ENCODE data around the gene ZNF777.

ZNF777 gene

DNA sequence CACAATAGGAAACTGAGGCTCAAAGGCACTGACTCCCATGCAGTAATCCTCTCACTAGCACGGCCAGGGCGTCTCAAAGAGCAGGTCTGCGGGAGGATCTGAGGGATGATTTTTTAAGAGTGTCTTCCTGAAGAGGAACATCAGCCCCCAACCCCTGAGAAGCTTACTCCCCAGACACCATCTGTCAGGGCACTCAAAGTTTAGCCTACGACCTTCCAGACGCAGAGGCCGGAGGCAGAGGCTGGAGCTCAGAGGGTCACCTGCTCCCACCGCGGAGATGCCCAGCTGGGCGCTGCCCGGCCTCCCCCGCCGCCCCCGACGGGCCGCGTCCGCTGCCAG lies 1.7 kb downstream of the ZNF777 start:
- H4K5ac ChIP-seq (ENCODE audit: low read length) = no peak overlapping the region
- no peaks in the 10 kb centered on the region for H3K27me3 ChIP-seq (ENCODE audit: insufficient read depth, low read length, poor library complexity)
- no peak overlapping the region for H4K8ac ChIP-seq (ENCODE audit: low read depth, low read length)
- no peak overlapping the region for H3K9ac ChIP-seq (ENCODE audit: low read length)
- no peaks in the 10 kb centered on the region for H3K79me1 ChIP-seq (ENCODE audit: low read length)
- no peak overlapping the region for H3K4me3 ChIP-seq (ENCODE audit: low read length)
- H3K4me1 ChIP-seq (ENCODE audit: control insufficient read depth, low read depth, low read length) = no peaks in the 10 kb centered on the region
- H2BK120ac ChIP-seq (ENCODE audit: low read depth, low read length) = no peak overlapping the region
- H3K4me2 ChIP-seq (ENCODE audit: low read length) = no peak overlapping the region
- H3K18ac ChIP-seq (ENCODE audit: low read length) = no peak overlapping the region
- no peaks in the 10 kb centered on the region for H3K36me3 ChIP-seq (ENCODE audit: control insufficient read depth, insufficient read depth, low read length)
- H3K27ac ChIP-seq (ENCODE audit: low read depth, low read length) = no peak overlapping the region
- H2BK5ac ChIP-seq (ENCODE audit: low read length) = no peak overlapping the region
- no peaks in the 10 kb centered on the region for H3K79me2 ChIP-seq (ENCODE audit: control insufficient read depth, insufficient read depth, low read length)
- peak overlapping the region; percentile 47 for H3K56ac ChIP-seq (ENCODE audit: low read length)
- no peak overlapping the region for H2AK5ac ChIP-seq (ENCODE audit: low read length)
- WGBS (ENCODE audit: extremely low coverage, insufficient coverage, low lambda C conversion rate) = no CpG with 5 or more reads among the region's 17 CpGs
- H3K23ac ChIP-seq (ENCODE audit: low read length) = no peak overlapping the region
- H2BK15ac ChIP-seq (replicated peaks; ENCODE audit: low read depth) = no peak overlapping the region
- H3K4ac ChIP-seq (ENCODE audit: low read depth, low read length) = no peak overlapping the region
- DNase-seq = no peak

DNA sequence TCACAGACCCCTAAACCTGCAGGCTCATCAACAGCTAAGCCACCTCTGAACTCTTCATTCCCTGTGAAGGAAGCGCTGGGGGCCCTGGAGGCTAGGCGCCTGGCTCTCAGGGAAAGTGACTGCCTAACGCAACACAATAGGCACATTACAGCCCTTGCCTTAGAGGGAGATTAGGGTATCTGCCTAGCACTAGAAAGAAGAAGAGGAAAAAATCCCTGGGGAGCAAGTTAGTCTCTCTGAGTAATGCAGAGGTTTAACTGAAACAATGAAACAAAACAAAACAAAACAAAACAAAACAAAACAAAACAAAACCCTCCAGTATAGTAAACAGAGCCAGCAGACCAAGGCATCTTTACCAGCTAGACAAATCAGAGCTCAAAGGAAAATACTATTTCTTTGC lies 2.6 kb downstream of the ZNF777 start:
- Histone ChIP-seq H4K5ac (ENCODE audit: low read length) (no peak overlapping the region), H3K4ac (ENCODE audit: low read depth, low read length) (no peak overlapping the region), H3K4me1 (ENCODE audit: control insufficient read depth, low read depth, low read length) (no peaks in the 10 kb centered on the region), H3K9ac (ENCODE audit: low read length) (no peak overlapping the region), H4K8ac (ENCODE audit: low read depth, low read length) (no peak overlapping the region), H3K23ac (ENCODE audit: low read length) (no peak overlapping the region), H2BK5ac (ENCODE audit: low read length) (no peak overlapping the region), H2BK120ac (ENCODE audit: low read depth, low read length) (no peak overlapping the region), H3K18ac (ENCODE audit: low read length) (no peak overlapping the region), H2BK15ac (replicated peaks; ENCODE audit: low read depth) (no peak overlapping the region), H3K4me2 (ENCODE audit: low read length) (no peak overlapping the region), H3K27me3 (ENCODE audit: insufficient read depth, low read length, poor library complexity) (no peaks in the 10 kb centered on the region), H3K36me3 (ENCODE audit: control insufficient read depth, insufficient read depth, low read length) (no peaks in the 10 kb centered on the region), H3K79me2 (ENCODE audit: control insufficient read depth, insufficient read depth, low read length) (no peaks in the 10 kb centered on the region), H3K27ac (ENCODE audit: low read depth, low read length) (no peak overlapping the region), H3K4me3 (ENCODE audit: low read length) (no peak overlapping the region), H2AK5ac (ENCODE audit: low read length) (no peak overlapping the region), H3K79me1 (ENCODE audit: low read length) (no peaks in the 10 kb centered on the region), H3K56ac (ENCODE audit: low read length) (no peak overlapping the region)
- peak; percentile 26 for DNase-seq
- no CpG with 5 or more reads among the region's 3 CpGs for WGBS (ENCODE audit: extremely low coverage, insufficient coverage, low lambda C conversion rate)

DNA sequence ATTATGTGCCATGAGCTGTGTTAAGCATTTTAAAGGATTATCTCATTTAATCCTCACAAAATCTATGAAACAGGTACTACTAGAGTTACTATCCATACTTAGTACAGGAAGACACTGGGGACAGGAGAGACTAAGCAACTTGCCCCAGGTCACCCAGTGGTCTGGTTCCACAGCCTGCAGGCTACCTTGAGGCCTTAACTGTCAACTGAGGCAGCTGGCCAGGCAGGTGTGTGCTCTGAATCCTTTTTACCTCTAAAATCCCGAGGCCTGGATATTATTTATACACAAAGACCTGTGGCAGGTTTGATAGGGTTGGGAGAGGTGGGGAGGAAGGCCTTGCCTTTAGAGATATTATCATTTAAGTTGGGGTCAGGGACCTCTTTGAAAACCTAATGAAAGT lies 3.1 kb downstream of the ZNF777 start:
- no peak overlapping the region for H2BK15ac ChIP-seq (replicated peaks; ENCODE audit: low read depth)
- H4K8ac ChIP-seq (ENCODE audit: low read depth, low read length) = no peak overlapping the region
- H3K18ac ChIP-seq (ENCODE audit: low read length) = no peak overlapping the region
- no peak overlapping the region for H2BK5ac ChIP-seq (ENCODE audit: low read length)
- H3K4me2 ChIP-seq (ENCODE audit: low read length) = no peak overlapping the region
- H2AK5ac ChIP-seq (ENCODE audit: low read length) = no peak overlapping the region
- no peak overlapping the region for H3K27ac ChIP-seq (ENCODE audit: low read depth, low read length)
- no peaks in the 10 kb centered on the region for H3K4me1 ChIP-seq (ENCODE audit: control insufficient read depth, low read depth, low read length)
- H2BK120ac ChIP-seq (ENCODE audit: low read depth, low read length) = no peak overlapping the region
- no peaks in the 10 kb centered on the region for H3K79me2 ChIP-seq (ENCODE audit: control insufficient read depth, insufficient read depth, low read length)
- no peaks in the 10 kb centered on the region for H3K36me3 ChIP-seq (ENCODE audit: control insufficient read depth, insufficient read depth, low read length)
- no peak overlapping the region for H3K4ac ChIP-seq (ENCODE audit: low read depth, low read length)
- no peaks in the 10 kb centered on the region for H3K79me1 ChIP-seq (ENCODE audit: low read length)
- H3K56ac ChIP-seq (ENCODE audit: low read length) = no peak overlapping the region
- H3K23ac ChIP-seq (ENCODE audit: low read length) = no peak overlapping the region
- DNase-seq = no peak
- H3K27me3 ChIP-seq (ENCODE audit: insufficient read depth, low read length, poor library complexity) = no peaks in the 10 kb centered on the region
- H4K5ac ChIP-seq (ENCODE audit: low read length) = no peak overlapping the region
- no peak overlapping the region for H3K9ac ChIP-seq (ENCODE audit: low read length)
- no peak overlapping the region for H3K4me3 ChIP-seq (ENCODE audit: low read length)
- WGBS (ENCODE audit: extremely low coverage, insufficient coverage, low lambda C conversion rate) = no CpG with 5 or more reads among the region's 1 CpG

DNA sequence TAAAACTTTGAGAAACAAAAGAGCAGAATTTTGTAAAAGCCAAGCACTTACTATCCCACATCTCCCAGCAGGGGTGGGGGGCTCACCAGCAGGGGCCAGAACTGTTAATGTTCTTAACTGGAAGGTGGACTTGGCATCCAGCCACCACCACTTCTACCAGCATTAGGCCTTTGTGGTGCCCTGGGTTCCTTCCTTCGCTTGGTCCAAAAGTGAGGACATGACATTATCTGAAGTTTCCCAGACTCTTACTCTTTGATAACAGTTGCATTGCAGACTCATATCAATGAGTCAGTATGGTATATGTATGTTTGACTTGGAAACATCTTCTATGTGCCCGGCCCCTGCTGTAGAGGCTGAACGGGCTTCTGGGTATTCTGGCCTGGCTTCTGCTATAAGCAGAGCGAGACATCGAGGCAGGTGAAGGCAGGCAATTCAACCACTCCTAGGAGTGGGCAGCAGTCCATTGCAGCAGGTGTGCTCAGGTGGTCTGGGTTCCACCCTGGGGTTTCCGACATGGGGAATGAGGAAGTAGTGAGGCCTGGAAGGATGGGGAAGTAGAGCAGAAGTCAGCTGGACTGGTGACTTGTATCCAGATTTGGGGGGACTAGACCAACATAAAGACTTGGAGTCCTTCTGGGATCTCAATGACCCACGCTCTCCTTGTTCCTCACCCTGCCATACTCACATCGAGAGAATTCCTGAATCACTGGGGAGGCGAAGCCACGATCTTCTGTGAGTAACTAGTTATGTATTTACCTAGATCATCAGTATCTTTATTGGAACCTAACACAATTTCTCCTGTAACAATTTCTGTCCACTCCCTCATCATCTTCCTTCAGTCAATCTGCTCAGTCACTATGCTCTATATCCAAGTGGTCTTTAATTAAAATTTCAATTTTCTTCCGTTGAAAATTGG lies 4.1 kb downstream of the ZNF777 start:
- Histone ChIP-seq H4K5ac (ENCODE audit: low read length) (no peak overlapping the region), H3K9ac (ENCODE audit: low read length) (no peak overlapping the region), H3K4me3 (ENCODE audit: low read length) (no peak overlapping the region), H3K18ac (ENCODE audit: low read length) (no peak overlapping the region), H2BK15ac (replicated peaks; ENCODE audit: low read depth) (no peak overlapping the region), H4K8ac (ENCODE audit: low read depth, low read length) (no peak overlapping the region), H3K56ac (ENCODE audit: low read length) (no peak overlapping the region), H3K27ac (ENCODE audit: low read depth, low read length) (no peak overlapping the region), H2BK5ac (ENCODE audit: low read length) (no peak overlapping the region), H3K36me3 (ENCODE audit: control insufficient read depth, insufficient read depth, low read length) (no peaks in the 10 kb centered on the region), H3K23ac (ENCODE audit: low read length) (no peak overlapping the region), H2BK120ac (ENCODE audit: low read depth, low read length) (no peak overlapping the region), H3K79me1 (ENCODE audit: low read length) (no peaks in the 10 kb centered on the region), H3K4me2 (ENCODE audit: low read length) (no peak overlapping the region), H3K27me3 (ENCODE audit: insufficient read depth, low read length, poor library complexity) (no peaks in the 10 kb centered on the region), H2AK5ac (ENCODE audit: low read length) (no peak overlapping the region), H3K4me1 (ENCODE audit: control insufficient read depth, low read depth, low read length) (no peaks in the 10 kb centered on the region), H3K4ac (ENCODE audit: low read depth, low read length) (no peak overlapping the region), H3K79me2 (ENCODE audit: control insufficient read depth, insufficient read depth, low read length) (no peaks in the 10 kb centered on the region)
- no peak for DNase-seq
- WGBS (ENCODE audit: extremely low coverage, insufficient coverage, low lambda C conversion rate) = no CpG with 5 or more reads among the region's 11 CpGs

DNA sequence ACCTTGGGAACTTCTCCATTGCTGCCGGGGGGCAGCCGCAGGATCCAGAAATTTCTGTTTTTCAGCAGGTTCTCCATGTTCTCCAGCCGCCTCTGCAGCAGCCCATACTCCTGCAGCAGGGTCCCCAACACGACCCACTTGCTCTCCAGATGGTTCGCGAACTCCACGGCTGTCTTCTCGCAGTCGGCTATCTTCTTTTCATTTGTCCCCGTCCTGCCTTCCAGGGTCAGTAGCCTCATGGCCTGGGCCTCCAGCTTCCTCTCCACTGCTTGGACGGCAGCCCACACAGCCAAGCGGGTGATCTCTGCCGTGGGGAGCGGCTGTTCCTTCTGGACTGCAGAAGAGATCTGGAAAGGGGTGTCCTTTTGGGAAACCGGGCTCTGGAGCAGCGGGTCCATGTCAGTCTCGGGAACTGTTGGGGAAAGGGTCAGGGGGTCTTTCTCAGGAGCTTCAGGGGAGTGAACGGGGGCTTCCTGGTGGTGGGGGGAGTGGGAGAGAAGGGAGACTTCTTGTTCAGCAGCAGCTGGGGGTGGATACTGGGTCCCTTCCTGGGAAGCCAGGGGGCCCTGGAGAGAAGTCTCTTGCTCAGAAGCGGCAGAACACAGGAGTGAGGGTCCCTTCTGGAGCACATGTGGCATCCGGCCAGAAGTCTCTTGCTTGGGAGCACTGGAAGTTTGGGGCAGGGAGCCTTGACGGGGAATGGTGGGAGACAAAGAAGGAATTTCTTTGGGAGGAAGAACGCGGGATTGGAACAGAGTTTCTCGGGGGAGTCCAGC lies 5.5 kb downstream of the ZNF777 start:
- no peak overlapping the region for H2BK120ac ChIP-seq (ENCODE audit: low read depth, low read length)
- H2BK15ac ChIP-seq (replicated peaks; ENCODE audit: low read depth) = no peak overlapping the region
- H3K4ac ChIP-seq (ENCODE audit: low read depth, low read length) = no peak overlapping the region
- H3K4me3 ChIP-seq (ENCODE audit: low read length) = no peak overlapping the region
- no CpG with 5 or more reads among the region's 24 CpGs for WGBS (ENCODE audit: extremely low coverage, insufficient coverage, low lambda C conversion rate)
- H3K4me2 ChIP-seq (ENCODE audit: low read length) = no peak overlapping the region
- H4K5ac ChIP-seq (ENCODE audit: low read length) = no peak overlapping the region
- no peak overlapping the region for H2BK5ac ChIP-seq (ENCODE audit: low read length)
- peaks cover 1% of the 10 kb centered on the region for H3K36me3 ChIP-seq (ENCODE audit: control insufficient read depth, insufficient read depth, low read length)
- no peaks in the 10 kb centered on the region for H3K79me1 ChIP-seq (ENCODE audit: low read length)
- H3K23ac ChIP-seq (ENCODE audit: low read length) = no peak overlapping the region
- no peak for DNase-seq
- no peak overlapping the region for H3K18ac ChIP-seq (ENCODE audit: low read length)
- H3K79me2 ChIP-seq (ENCODE audit: control insufficient read depth, insufficient read depth, low read length) = no peaks in the 10 kb centered on the region
- H2AK5ac ChIP-seq (ENCODE audit: low read length) = no peak overlapping the region
- no peak overlapping the region for H4K8ac ChIP-seq (ENCODE audit: low read depth, low read length)
- H3K9ac ChIP-seq (ENCODE audit: low read length) = no peak overlapping the region
- no peaks in the 10 kb centered on the region for H3K27me3 ChIP-seq (ENCODE audit: insufficient read depth, low read length, poor library complexity)
- no peak overlapping the region for H3K56ac ChIP-seq (ENCODE audit: low read length)
- no peaks in the 10 kb centered on the region for H3K4me1 ChIP-seq (ENCODE audit: control insufficient read depth, low read depth, low read length)
- no peak overlapping the region for H3K27ac ChIP-seq (ENCODE audit: low read depth, low read length)

All from mesendoderm (in vitro differentiated cells).